Measurements from ENCODE around the gene GCKR.
A peak's percentile ranks its signal among the peaks of the same experiment; 100 is the strongest.
"Not testable (repeated sequence)": the region's sequence is repeated elsewhere in the genome, so short reads cannot be mapped to it uniquely, and the experiment has no call there.

The GCKR gene

GRCh38 chr2:27527182-27527581 lies 30.5 kb downstream of the GCKR start:
- peak; percentile 22 for DNase-seq (ENCODE audit: low read depth)
- no peak for TF ChIP-seq CTCF (conservative IDR thresholded peaks at IDR 0.05; ENCODE audit: low read depth, low read length)
- H3K4me3 ChIP-seq (ENCODE audit: low read depth, low read length): no peak overlapping the region

GRCh38 chr2:27531983-27532382 lies 35.3 kb downstream of the GCKR start:
- no peak for TF ChIP-seq CTCF (conservative IDR thresholded peaks at IDR 0.05; ENCODE audit: low read depth, low read length)
- H3K4me3 ChIP-seq (ENCODE audit: low read depth, low read length): no peak overlapping the region
- no peak for DNase-seq (ENCODE audit: low read depth)

GRCh38 chr2:27537287-27537686 lies 40.6 kb downstream of the GCKR start:
- no peak overlapping the region for H3K4me3 ChIP-seq (ENCODE audit: low read depth, low read length)
- no peak for DNase-seq (ENCODE audit: low read depth)
- no peak for TF ChIP-seq CTCF (conservative IDR thresholded peaks at IDR 0.05; ENCODE audit: low read depth, low read length)

- not testable (repeated sequence) for DNase-seq (ENCODE audit: low read depth); H3K4me3 ChIP-seq (ENCODE audit: low read depth, low read length)
Observed at GRCh38 chr2:27538839-27539450, 42.3 kb downstream of the GCKR start.

- not testable (repeated sequence) for H3K4me3 ChIP-seq (ENCODE audit: low read depth, low read length); DNase-seq (ENCODE audit: low read depth)
Observed at GRCh38 chr2:27539649-27540048, 43.0 kb downstream of the GCKR start.

- no peak for DNase-seq (ENCODE audit: low read depth)
- H3K4me3 ChIP-seq (ENCODE audit: low read depth, low read length): no peak overlapping the region
- no peak for TF ChIP-seq CTCF (conservative IDR thresholded peaks at IDR 0.05; ENCODE audit: low read depth, low read length)
Observed at GRCh38 chr2:27544143-27544821, 47.6 kb downstream of the GCKR start.

- no peak overlapping the region for H3K4me3 ChIP-seq (ENCODE audit: low read depth, low read length)
- DNase-seq (ENCODE audit: low read depth): peak; percentile 16
- no peak for TF ChIP-seq CTCF (conservative IDR thresholded peaks at IDR 0.05; ENCODE audit: low read depth, low read length)
Observed at GRCh38 chr2:27545348-27546141, 48.9 kb downstream of the GCKR start.

- no peak overlapping the region for H3K4me3 ChIP-seq (ENCODE audit: low read depth, low read length)
- DNase-seq (ENCODE audit: low read depth): no peak
- no peak for TF ChIP-seq CTCF (conservative IDR thresholded peaks at IDR 0.05; ENCODE audit: low read depth, low read length)
Observed at GRCh38 chr2:27549303-27549702, 52.7 kb downstream of the GCKR start.

Data from choroid plexus epithelial cell (primary cell).